HL-60 (cell line): Measurements from ENCODE around the gene IGLON5.

Experiments
- DNase-seq, 2 experiments: peaks; one replicate each; pipeline ENCODE4 v3.0.0-alpha.2; 2010 to 2020; ENCODE audit warnings: low read depth in 1 of 2, low spot score in 1 of 2
- H3K27ac ChIP-seq: fragments of 250-450 bp; sonication (Bioruptor Pico); replicated peaks from 2 replicates; pipeline ENCODE4 v1.5.1; 2020; ENCODE audit warnings: mild to moderate bottlenecking, moderate library complexity
- H3K27me3 ChIP-seq: fragments of 250-450 bp; sonication (Bioruptor Pico); 2 replicates; pipeline ENCODE4 v1.5.1; 2021; ENCODE audit warnings: mild to moderate bottlenecking, moderate library complexity; ENCODE audit not compliant: insufficient read depth, poor library complexity, severe bottlenecking
- H3K4me3 ChIP-seq: replicated peaks from 2 replicates; pipeline ENCODE4 v1.5.1; 2011; ENCODE audit warnings: mild to moderate bottlenecking, control low read depth, low read length; ENCODE audit not compliant: insufficient read depth
- GABPA ChIP-seq: IDR thresholded peaks from 2 replicates; pipeline ENCODE4 v1.6.1; 2012; ENCODE audit warnings: low read depth
- POLR2AphosphoS5 ChIP-seq: IDR thresholded peaks from 2 replicates; pipeline ENCODE4 v1.6.1; 2012; ENCODE audit warnings: low read depth
- REST ChIP-seq: IDR thresholded peaks from 2 replicates; pipeline ENCODE4 v1.6.1; 2012; ENCODE audit warnings: low read depth; ENCODE audit not compliant: insufficient replicate concordance
- SPI1 ChIP-seq: IDR thresholded peaks from 2 replicates; pipeline ENCODE4 v1.6.1; 2012; ENCODE audit warnings: low read depth, mild to moderate bottlenecking, borderline replicate concordance
- TF ChIP-seq, protein P1 (sequence below): IDR thresholded peaks from one replicate; pipeline ENCODE4 v1.5.1; 2011; ENCODE audit warnings: low read length, control low read depth, inconsistent platforms; ENCODE audit not compliant: insufficient read depth

The IGLON5 gene

GRCh38 chr19:51297406-51297805 is 14.0 kb upstream of the IGLON5 start:
- no peak for DNase-seq
- Histone ChIP-seq H3K27ac (no peak overlapping the region), H3K27me3 (no peaks in the 10 kb centered on the region), H3K4me3 (no peak overlapping the region)
- TF ChIP-seq REST (no peak), GABPA (no peak), SPI1 (no peak), POLR2AphosphoS5 (no peak)
- TF ChIP-seq, protein P1, sequence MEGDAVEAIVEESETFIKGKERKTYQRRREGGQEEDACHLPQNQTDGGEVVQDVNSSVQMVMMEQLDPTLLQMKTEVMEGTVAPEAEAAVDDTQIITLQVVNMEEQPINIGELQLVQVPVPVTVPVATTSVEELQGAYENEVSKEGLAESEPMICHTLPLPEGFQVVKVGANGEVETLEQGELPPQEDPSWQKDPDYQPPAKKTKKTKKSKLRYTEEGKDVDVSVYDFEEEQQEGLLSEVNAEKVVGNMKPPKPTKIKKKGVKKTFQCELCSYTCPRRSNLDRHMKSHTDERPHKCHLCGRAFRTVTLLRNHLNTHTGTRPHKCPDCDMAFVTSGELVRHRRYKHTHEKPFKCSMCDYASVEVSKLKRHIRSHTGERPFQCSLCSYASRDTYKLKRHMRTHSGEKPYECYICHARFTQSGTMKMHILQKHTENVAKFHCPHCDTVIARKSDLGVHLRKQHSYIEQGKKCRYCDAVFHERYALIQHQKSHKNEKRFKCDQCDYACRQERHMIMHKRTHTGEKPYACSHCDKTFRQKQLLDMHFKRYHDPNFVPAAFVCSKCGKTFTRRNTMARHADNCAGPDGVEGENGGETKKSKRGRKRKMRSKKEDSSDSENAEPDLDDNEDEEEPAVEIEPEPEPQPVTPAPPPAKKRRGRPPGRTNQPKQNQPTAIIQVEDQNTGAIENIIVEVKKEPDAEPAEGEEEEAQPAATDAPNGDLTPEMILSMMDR = no peak

GRCh38 chr19:51301266-51301665 is 10.2 kb upstream of the IGLON5 start:
- TF ChIP-seq REST (no peak), SPI1 (no peak), POLR2AphosphoS5 (no peak), GABPA (no peak)
- TF ChIP-seq, protein P1 = no peak
- DNase-seq = no peak
- Histone ChIP-seq H3K4me3 (no peak overlapping the region), H3K27ac (no peak overlapping the region), H3K27me3 (no peaks in the 10 kb centered on the region)

DNA sequence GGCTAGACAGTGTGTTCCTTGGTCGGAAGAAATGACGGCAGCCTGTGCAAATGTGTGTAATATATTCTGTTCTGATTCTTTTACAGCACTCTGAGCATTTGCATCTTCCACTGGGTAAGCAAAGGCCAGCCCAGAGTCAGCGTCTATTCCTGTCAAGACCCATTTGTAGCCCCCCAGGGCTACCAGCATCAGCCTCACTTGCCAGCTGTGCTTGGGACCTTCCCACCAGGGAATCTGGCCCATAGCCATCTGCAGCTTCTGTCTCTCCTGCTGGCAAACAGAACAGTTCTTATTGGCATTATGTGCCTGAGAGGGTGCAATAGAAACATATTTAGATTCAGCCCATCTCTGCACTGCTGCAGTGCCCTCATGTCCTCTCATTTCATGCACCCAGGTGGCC is 6.0 kb upstream of the IGLON5 start:
- H3K4me3 ChIP-seq = no peak overlapping the region
- no peak for DNase-seq
- H3K27me3 ChIP-seq = no peaks in the 10 kb centered on the region
- TF ChIP-seq REST (no peak), SPI1 (no peak), POLR2AphosphoS5 (no peak)
- TF ChIP-seq, protein P1 = no peak
- no peak overlapping the region for H3K27ac ChIP-seq
